Measurements from ENCODE around the gene AMOTL2.

The AMOTL2 gene

GRCh38 chr3:134312873-134313846, 61.1 kb downstream of the AMOTL2 start:
- no peaks in the 10 kb centered on the region for H3K9me3 ChIP-seq (ENCODE audit: severe bottlenecking)
- no peaks in the 10 kb centered on the region for H3K36me3 ChIP-seq (ENCODE audit: low read depth)
- peak overlapping the region; percentile 27 for H3K4me3 ChIP-seq (ENCODE audit: severe bottlenecking)
- ATAC-seq (ENCODE audit: low read depth) (peak; percentile 60), DNase-seq (ENCODE audit: low spot score) (no peak)
- peak overlapping the region; percentile 80 for H3K27ac ChIP-seq (ENCODE audit: poor library complexity, severe bottlenecking)
- peaks cover 45% of the 10 kb centered on the region for H3K4me1 ChIP-seq (ENCODE audit: insufficient read depth, poor library complexity, severe bottlenecking)
- H3K27me3 ChIP-seq (ENCODE audit: insufficient read depth, poor library complexity, severe bottlenecking): no peaks in the 10 kb centered on the region
- TF ChIP-seq, protein P1, sequence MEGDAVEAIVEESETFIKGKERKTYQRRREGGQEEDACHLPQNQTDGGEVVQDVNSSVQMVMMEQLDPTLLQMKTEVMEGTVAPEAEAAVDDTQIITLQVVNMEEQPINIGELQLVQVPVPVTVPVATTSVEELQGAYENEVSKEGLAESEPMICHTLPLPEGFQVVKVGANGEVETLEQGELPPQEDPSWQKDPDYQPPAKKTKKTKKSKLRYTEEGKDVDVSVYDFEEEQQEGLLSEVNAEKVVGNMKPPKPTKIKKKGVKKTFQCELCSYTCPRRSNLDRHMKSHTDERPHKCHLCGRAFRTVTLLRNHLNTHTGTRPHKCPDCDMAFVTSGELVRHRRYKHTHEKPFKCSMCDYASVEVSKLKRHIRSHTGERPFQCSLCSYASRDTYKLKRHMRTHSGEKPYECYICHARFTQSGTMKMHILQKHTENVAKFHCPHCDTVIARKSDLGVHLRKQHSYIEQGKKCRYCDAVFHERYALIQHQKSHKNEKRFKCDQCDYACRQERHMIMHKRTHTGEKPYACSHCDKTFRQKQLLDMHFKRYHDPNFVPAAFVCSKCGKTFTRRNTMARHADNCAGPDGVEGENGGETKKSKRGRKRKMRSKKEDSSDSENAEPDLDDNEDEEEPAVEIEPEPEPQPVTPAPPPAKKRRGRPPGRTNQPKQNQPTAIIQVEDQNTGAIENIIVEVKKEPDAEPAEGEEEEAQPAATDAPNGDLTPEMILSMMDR (IDR thresholded peaks at IDR 0.05; ENCODE audit: poor library complexity, severe bottlenecking): peak; percentile 57

DNA sequence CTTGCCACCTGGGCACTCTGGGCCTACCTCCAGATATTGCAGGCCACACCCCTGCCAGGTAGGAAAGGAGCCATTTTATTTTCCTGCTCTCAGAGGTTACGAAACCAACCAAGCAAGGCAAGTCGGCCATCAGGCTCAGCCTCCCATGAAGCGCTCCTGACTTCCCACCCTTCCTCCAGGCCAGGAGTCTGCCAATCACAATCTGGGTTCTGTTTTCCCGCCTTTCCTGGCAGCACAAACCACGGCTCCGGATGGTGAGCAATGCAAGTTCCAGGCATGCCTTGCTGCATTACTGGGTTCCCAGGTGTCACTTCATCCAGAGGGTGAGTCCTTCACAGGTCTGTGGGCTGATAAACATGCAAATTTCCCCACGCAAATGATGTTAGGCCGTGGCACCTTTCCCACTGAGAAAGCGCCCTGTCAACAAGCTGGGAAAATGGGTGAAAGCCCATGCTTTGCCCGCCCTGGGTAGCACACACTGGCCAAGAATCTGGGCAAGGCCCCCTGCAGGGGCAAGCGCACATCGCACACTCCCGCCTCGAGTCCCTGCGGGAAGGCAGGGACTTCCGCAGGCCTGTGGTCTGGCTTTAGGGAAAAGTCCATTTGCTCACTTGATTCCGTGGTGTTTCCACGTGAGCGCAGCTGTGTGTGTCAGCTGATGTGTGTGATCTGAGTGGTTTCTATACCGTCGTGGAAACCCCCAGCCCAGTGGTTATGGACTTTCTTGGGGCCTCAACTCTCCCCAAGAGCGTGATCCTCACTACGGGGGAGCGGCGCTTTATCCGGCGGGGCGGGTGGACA, 62.0 kb downstream of the AMOTL2 start:
- Histone ChIP-seq H3K36me3 (ENCODE audit: low read depth) (no peaks in the 10 kb centered on the region), H3K4me1 (ENCODE audit: insufficient read depth, poor library complexity, severe bottlenecking) (peaks cover 42% of the 10 kb centered on the region), H3K9me3 (ENCODE audit: severe bottlenecking) (no peaks in the 10 kb centered on the region), H3K4me3 (ENCODE audit: severe bottlenecking) (no peak overlapping the region), H3K27ac (ENCODE audit: poor library complexity, severe bottlenecking) (peak overlapping the region; percentile 80), H3K27me3 (ENCODE audit: insufficient read depth, poor library complexity, severe bottlenecking) (no peaks in the 10 kb centered on the region)
- DNase-seq (ENCODE audit: low spot score): no peak
- TF ChIP-seq, protein P1 (IDR thresholded peaks at IDR 0.05; ENCODE audit: poor library complexity, severe bottlenecking): no peak
- ATAC-seq (ENCODE audit: low read depth): peak; percentile 5; the same call in 2 of the 3 replicates

- no peaks in the 10 kb centered on the region for H3K9me3 ChIP-seq (ENCODE audit: severe bottlenecking)
- no peaks in the 10 kb centered on the region for H3K27me3 ChIP-seq (ENCODE audit: insufficient read depth, poor library complexity, severe bottlenecking)
- no peak for ATAC-seq (ENCODE audit: low read depth)
- no peak overlapping the region for H3K4me3 ChIP-seq (ENCODE audit: severe bottlenecking)
- peaks cover 36% of the 10 kb centered on the region for H3K4me1 ChIP-seq (ENCODE audit: insufficient read depth, poor library complexity, severe bottlenecking)
- H3K27ac ChIP-seq (ENCODE audit: poor library complexity, severe bottlenecking): peak overlapping the region; percentile 80
- TF ChIP-seq, protein P1 (IDR thresholded peaks at IDR 0.05; ENCODE audit: poor library complexity, severe bottlenecking): no peak
- DNase-seq (ENCODE audit: low spot score): no peak
- H3K36me3 ChIP-seq (ENCODE audit: low read depth): no peaks in the 10 kb centered on the region
These were observed 62.6 kb downstream of the AMOTL2 start for GRCh38 chr3:134311693-134312071.

GRCh38 chr3:134311265-134311664, 63.0 kb downstream of the AMOTL2 start:
- no peak overlapping the region for H3K4me3 ChIP-seq (ENCODE audit: severe bottlenecking)
- DNase-seq (ENCODE audit: low spot score) (no peak), ATAC-seq (ENCODE audit: low read depth) (peak; percentile 29)
- H3K9me3 ChIP-seq (ENCODE audit: severe bottlenecking): no peaks in the 10 kb centered on the region
- H3K4me1 ChIP-seq (ENCODE audit: insufficient read depth, poor library complexity, severe bottlenecking): peaks cover 36% of the 10 kb centered on the region
- TF ChIP-seq, protein P1 (IDR thresholded peaks at IDR 0.05; ENCODE audit: poor library complexity, severe bottlenecking): no peak
- H3K27me3 ChIP-seq (ENCODE audit: insufficient read depth, poor library complexity, severe bottlenecking): no peaks in the 10 kb centered on the region
- H3K27ac ChIP-seq (ENCODE audit: poor library complexity, severe bottlenecking): peak overlapping the region; percentile 80
- no peaks in the 10 kb centered on the region for H3K36me3 ChIP-seq (ENCODE audit: low read depth)
